Measurements from ENCODE around the gene EBF4.

EBF4 gene

DNA sequence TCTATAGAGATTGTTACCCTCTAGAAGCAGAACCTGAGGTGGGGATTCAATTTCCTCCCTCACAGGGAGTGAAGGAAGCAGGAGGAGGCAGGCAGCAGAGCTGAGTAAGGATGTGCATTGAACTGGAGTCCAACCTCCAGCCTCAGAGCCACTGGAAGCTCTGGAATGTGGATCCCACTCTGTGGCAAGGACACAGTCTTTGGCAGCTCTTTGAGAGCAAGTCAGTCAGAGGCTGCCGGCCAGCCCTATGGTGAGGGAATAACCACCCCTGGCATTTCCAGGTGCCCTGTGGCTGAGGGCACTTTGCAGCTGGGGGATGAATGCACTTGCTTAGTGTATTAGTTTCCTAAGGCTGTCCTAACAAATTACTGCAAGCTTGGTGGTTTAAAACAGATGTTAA is 37.2 kb downstream of the EBF4 start:
- in situ Hi-C loops (cut with MboI; ENCODE audit: low sequenced_read_pairs, unreplicated experiment): no loop called here
- no peak for DNase-seq (ENCODE audit: low spot score)
- TF ChIP-seq CTCF (IDR thresholded peaks at IDR 0.05; ENCODE audit: borderline replicate concordance, control extremely low read depth, extremely low read depth, insufficient read depth, missing control alignments): no peak

DNA sequence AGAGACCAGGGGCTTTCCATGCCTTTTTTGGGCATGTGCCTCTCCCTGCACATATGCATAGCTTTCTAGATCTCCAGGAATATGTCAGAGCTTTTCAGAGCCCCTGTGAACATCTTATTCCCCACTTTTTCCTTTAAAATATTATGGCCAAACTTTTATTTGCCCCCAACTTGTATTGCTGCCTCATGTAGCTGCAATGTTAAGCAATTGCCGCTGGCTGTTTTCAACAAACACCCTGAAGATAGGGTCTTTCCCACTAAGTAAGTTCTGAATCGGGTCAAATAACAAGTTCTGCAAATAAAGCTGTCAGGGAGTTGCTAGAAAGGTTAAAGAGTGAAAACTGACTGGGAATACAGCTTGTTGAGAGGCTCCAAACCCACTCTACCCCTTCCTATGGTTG is 42.3 kb downstream of the EBF4 start:
- in situ Hi-C loops (cut with MboI; ENCODE audit: low sequenced_read_pairs, unreplicated experiment): no loop called here
- no peak for DNase-seq (ENCODE audit: low spot score)
- TF ChIP-seq CTCF (IDR thresholded peaks at IDR 0.05; ENCODE audit: borderline replicate concordance, control extremely low read depth, extremely low read depth, insufficient read depth, missing control alignments): no peak

DNA sequence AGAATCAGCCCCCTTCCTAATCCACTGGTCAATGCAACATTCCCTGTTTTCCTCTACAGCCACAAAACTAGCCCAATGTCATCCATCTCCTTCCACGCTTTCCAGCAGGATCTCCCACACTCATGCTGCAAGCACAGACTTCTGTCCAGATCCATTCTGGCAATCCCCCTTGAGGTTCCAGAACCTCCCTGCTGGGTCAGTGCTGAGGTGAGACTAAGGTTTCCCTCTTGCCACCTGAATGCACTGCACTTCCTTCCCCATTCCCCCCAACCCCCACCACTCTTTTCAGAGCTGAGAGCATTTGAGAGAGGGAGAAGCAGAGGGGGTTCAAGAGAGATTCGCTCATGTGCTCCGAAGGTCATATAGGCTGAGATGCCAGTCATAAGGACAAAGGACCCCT is 43.9 kb downstream of the EBF4 start:
- in situ Hi-C loops (cut with MboI; ENCODE audit: low sequenced_read_pairs, unreplicated experiment): no loop called here
- no peak for TF ChIP-seq CTCF (IDR thresholded peaks at IDR 0.05; ENCODE audit: borderline replicate concordance, control extremely low read depth, extremely low read depth, insufficient read depth, missing control alignments)
- DNase-seq (ENCODE audit: low spot score): no peak

DNA sequence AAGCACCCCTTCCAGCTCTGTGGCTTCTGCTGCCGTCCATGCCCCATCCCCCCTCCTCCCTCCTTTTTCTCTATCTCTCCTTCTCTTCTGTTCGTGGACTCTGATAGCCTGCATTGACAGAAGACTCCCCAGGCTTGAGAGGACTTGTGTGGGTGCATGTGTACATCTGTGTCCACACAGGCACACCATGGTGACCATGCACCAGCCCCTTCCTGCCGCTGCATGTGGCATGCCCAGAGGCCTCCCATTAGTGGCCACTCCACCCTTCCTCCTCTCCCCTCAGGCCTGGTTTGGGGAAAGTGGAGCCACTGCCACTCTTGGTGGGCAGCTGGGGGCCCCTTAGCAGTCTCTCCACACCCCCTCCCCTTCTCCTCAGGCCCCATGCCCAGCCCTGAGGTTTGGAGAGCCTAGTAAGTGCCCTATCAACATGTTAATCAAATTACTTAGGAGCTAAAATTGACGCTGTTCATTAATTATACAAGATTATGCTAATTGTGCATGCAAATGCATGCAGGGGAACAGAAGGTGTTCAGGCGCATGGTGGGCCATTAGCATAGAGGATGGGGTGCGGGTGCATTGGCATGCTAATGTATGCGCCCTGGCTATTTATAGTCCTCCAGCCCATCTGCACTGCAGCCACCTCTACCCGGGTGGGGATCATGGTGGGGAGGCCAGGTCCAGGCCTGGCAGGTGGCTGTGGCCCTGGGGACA is 45.9 kb downstream of the EBF4 start:
- in situ Hi-C loops (cut with MboI; ENCODE audit: low sequenced_read_pairs, unreplicated experiment): no loop called here
- no peak for TF ChIP-seq CTCF (IDR thresholded peaks at IDR 0.05; ENCODE audit: borderline replicate concordance, control extremely low read depth, extremely low read depth, insufficient read depth, missing control alignments)
- no peak for DNase-seq (ENCODE audit: low spot score)

DNA sequence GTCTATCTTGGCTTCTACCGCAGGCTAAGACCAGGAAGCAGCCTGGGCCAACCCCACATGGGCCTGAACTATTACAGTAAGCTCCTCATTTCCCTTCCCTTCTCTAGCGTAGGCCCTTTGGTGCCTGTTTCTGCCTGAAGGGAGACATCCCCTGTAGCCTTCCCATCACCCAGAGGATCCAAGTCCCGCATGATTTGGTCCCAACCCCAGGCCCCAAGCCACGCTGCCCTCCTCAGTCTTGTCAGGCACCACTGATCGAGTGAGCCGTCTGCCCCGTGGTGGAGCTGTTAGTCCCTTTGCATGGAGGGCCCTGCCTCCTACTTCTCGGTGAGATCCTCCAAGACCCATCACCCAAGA is 46.4 kb downstream of the EBF4 start:
- no peak for TF ChIP-seq CTCF (IDR thresholded peaks at IDR 0.05; ENCODE audit: borderline replicate concordance, control extremely low read depth, extremely low read depth, insufficient read depth, missing control alignments)
- in situ Hi-C loops (cut with MboI; ENCODE audit: low sequenced_read_pairs, unreplicated experiment): no loop called here
- DNase-seq (ENCODE audit: low spot score): no peak

DNA sequence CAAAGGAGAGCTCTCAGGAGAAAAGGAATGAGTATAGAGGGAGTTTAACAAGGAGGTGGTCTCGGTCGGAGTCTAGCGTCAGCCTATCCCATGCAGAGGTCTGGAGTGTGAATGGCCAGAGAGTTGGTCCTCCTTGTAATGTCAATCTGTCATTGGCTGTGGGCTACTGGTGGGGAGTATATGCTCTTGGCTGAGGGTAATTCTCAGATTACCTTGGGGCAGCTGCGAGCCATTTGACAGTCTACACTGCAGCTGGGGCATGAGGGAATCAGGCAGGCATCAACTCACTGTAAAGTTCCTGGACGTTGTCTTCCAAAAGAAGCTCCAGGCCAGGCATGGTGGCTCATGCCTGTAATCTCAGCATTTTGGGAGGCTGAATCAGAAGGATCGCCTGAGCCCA is 48.1 kb downstream of the EBF4 start:
- in situ Hi-C loops (cut with MboI; ENCODE audit: low sequenced_read_pairs, unreplicated experiment): no loop called here
- DNase-seq (ENCODE audit: low spot score): no peak
- TF ChIP-seq CTCF (IDR thresholded peaks at IDR 0.05; ENCODE audit: borderline replicate concordance, control extremely low read depth, extremely low read depth, insufficient read depth, missing control alignments): no peak
